Effector memory CD8-positive, alpha-beta T cell (primary cell): Measurements from ENCODE around the gene INPP5B.

Experiments
- ATAC-seq: fragments of 150-1000 bp; cut with Tn5 transposase; replicated peaks from 2 replicates; pipeline ENCODE4 v1.10.0; 2021; ENCODE audit warnings: mild to moderate bottlenecking, moderate library complexity
- DNase-seq, 3 experiments: peaks; one replicate each; pipeline ENCODE4 v3.0.0; 2021
- H3K27ac Mint-ChIP-seq, 2 donors: one replicate each; pipeline ENCODE4 v1.8.0; 2022; ENCODE audit warnings: mild to moderate bottlenecking in 2 of 2, mixed read lengths in 2 of 2, moderate library complexity in 2 of 2
- H3K27me3 Mint-ChIP-seq, 2 donors: one replicate each; pipeline ENCODE4 v1.8.0; 2022; ENCODE audit warnings: mixed read lengths in 2 of 2
- H3K36me3 Mint-ChIP-seq: one replicate; pipeline ENCODE4 v1.8.0; 2022; ENCODE audit warnings: mild to moderate bottlenecking, moderate library complexity, mixed read lengths; ENCODE audit not compliant: insufficient read depth
- H3K4me1 Mint-ChIP-seq, 2 donors: one replicate each; pipeline ENCODE4 v1.8.0; 2022; ENCODE audit warnings: low read depth in 2 of 2, mixed read lengths in 2 of 2
- H3K4me3 Mint-ChIP-seq, 2 donors: one replicate each; pipeline ENCODE4 v1.8.0; 2022; ENCODE audit warnings: mild to moderate bottlenecking in 2 of 2, mixed read lengths in 2 of 2, moderate library complexity in 2 of 2
- H3K9me3 Mint-ChIP-seq, 2 donors: one replicate each; pipeline ENCODE4 v1.8.0; 2022; ENCODE audit warnings: mixed read lengths in 2 of 2

Gene INPP5B

GRCh38 chr1:37846647-37847339, 100.1 kb downstream of the INPP5B start:
- Mint-ChIP-seq H3K9me3 (no peaks in the 10 kb centered on the region), H3K4me1 (peaks cover 12 to 49% of the 10 kb centered on the region in 2 donors), H3K27me3 (no peaks in the 10 kb centered on the region), H3K36me3 (peaks cover 10% of the 10 kb centered on the region), H3K27ac (peak overlapping the region; percentile 46 to 83), H3K4me3 (peak overlapping the region in 1 of 2 donors; percentile 37)
- ATAC-seq, result no peak
- DNase-seq, result no peak

GRCh38 chr1:37845786-37846185, 101.1 kb downstream of the INPP5B start:
- no peak for ATAC-seq
- peaks cover 13% of the 10 kb centered on the region for H3K36me3 Mint-ChIP-seq
- H3K27me3 Mint-ChIP-seq, result no peaks in the 10 kb centered on the region
- H3K4me1 Mint-ChIP-seq, result peaks cover 12 to 49% of the 10 kb centered on the region in 2 donors
- DNase-seq, result no peak
- H3K27ac Mint-ChIP-seq, result peak overlapping the region in 1 of 2 donors; percentile 83
- H3K9me3 Mint-ChIP-seq, result no peaks in the 10 kb centered on the region
- H3K4me3 Mint-ChIP-seq, result no peak overlapping the region

- H3K27ac Mint-ChIP-seq, result peak overlapping the region; percentile 3 to 83
- DNase-seq (no peak), ATAC-seq (no peak)
- no peaks in the 10 kb centered on the region for H3K27me3 Mint-ChIP-seq
- H3K36me3 Mint-ChIP-seq, result peaks cover 19% of the 10 kb centered on the region
- no peaks in the 10 kb centered on the region for H3K9me3 Mint-ChIP-seq
- H3K4me3 Mint-ChIP-seq, result no peak overlapping the region
- peaks cover 12 to 49% of the 10 kb centered on the region in 2 donors for H3K4me1 Mint-ChIP-seq
These were observed 101.7 kb downstream of the INPP5B start for GRCh38 chr1:37845049-37845646.

GRCh38 chr1:37844536-37844935, 102.3 kb downstream of the INPP5B start:
- Mint-ChIP-seq H3K9me3 (no peaks in the 10 kb centered on the region), H3K4me3 (no peak overlapping the region), H3K4me1 (peaks cover 12 to 49% of the 10 kb centered on the region in 2 donors), H3K36me3 (peaks cover 25% of the 10 kb centered on the region), H3K27ac (peak overlapping the region in 1 of 2 donors; percentile 3), H3K27me3 (no peaks in the 10 kb centered on the region)
- ATAC-seq (no peak), DNase-seq (no peak)

- Mint-ChIP-seq H3K27ac (no peak overlapping the region), H3K9me3 (no peaks in the 10 kb centered on the region), H3K4me1 (peaks cover 8 to 38% of the 10 kb centered on the region in 2 donors), H3K36me3 (peaks cover 33% of the 10 kb centered on the region), H3K27me3 (no peaks in the 10 kb centered on the region), H3K4me3 (no peak overlapping the region)
- ATAC-seq (no peak), DNase-seq (no peak)
These were observed 105.2 kb downstream of the INPP5B start for GRCh38 chr1:37841652-37842051.

- Mint-ChIP-seq H3K4me3 (no peak overlapping the region), H3K27ac (peak overlapping the region in 1 of 2 donors; percentile 26), H3K4me1 (peaks cover 5 to 31% of the 10 kb centered on the region in 2 donors), H3K27me3 (no peaks in the 10 kb centered on the region), H3K36me3 (peaks cover 37% of the 10 kb centered on the region), H3K9me3 (no peaks in the 10 kb centered on the region)
- no peak for ATAC-seq
- DNase-seq, result no peak
These were observed 106.1 kb downstream of the INPP5B start for GRCh38 chr1:37840711-37841110.

- Mint-ChIP-seq H3K27me3 (no peaks in the 10 kb centered on the region), H3K9me3 (no peaks in the 10 kb centered on the region), H3K4me3 (no peak overlapping the region), H3K4me1 (peaks cover 5 to 21% of the 10 kb centered on the region in 2 donors), H3K27ac (peak overlapping the region in 1 of 2 donors; percentile 26), H3K36me3 (peaks cover 43% of the 10 kb centered on the region)
- DNase-seq (no peak), ATAC-seq (no peak)
These were observed 107.2 kb downstream of the INPP5B start for GRCh38 chr1:37839676-37840075.

- H3K36me3 Mint-ChIP-seq, result peaks cover 64% of the 10 kb centered on the region
- ATAC-seq (no peak), DNase-seq (no peak)
- no peaks in the 10 kb centered on the region for H3K9me3 Mint-ChIP-seq
- no peak overlapping the region for H3K4me3 Mint-ChIP-seq
- no peak overlapping the region for H3K27ac Mint-ChIP-seq
- peaks cover 0 to 3% of the 10 kb centered on the region in 2 donors for H3K4me1 Mint-ChIP-seq
- H3K27me3 Mint-ChIP-seq, result no peaks in the 10 kb centered on the region
These were observed 110.1 kb downstream of the INPP5B start for GRCh38 chr1:37836788-37837187.

- Mint-ChIP-seq H3K9me3 (no peaks in the 10 kb centered on the region), H3K36me3 (peaks cover 60% of the 10 kb centered on the region), H3K27me3 (no peaks in the 10 kb centered on the region), H3K4me3 (no peak overlapping the region), H3K4me1 (peaks cover 0 to 2% of the 10 kb centered on the region in 2 donors), H3K27ac (no peak overlapping the region)
- DNase-seq (no peak), ATAC-seq (no peak)
These were observed 115.0 kb downstream of the INPP5B start for GRCh38 chr1:37831809-37832208.

GRCh38 chr1:37831109-37831508, 115.7 kb downstream of the INPP5B start:
- no peaks in the 10 kb centered on the region for H3K9me3 Mint-ChIP-seq
- no peak overlapping the region for H3K4me3 Mint-ChIP-seq
- no peak overlapping the region for H3K27ac Mint-ChIP-seq
- no peaks in the 10 kb centered on the region for H3K27me3 Mint-ChIP-seq
- peaks cover 0 to 2% of the 10 kb centered on the region in 2 donors for H3K4me1 Mint-ChIP-seq
- ATAC-seq, result no peak
- H3K36me3 Mint-ChIP-seq, result peaks cover 60% of the 10 kb centered on the region
- no peak for DNase-seq

GRCh38 chr1:37828410-37829074, 118.3 kb downstream of the INPP5B start:
- no peaks in the 10 kb centered on the region for H3K9me3 Mint-ChIP-seq
- DNase-seq, result no peak
- ATAC-seq, result no peak
- no peaks in the 10 kb centered on the region for H3K27me3 Mint-ChIP-seq
- H3K36me3 Mint-ChIP-seq, result peaks cover 46% of the 10 kb centered on the region
- peak overlapping the region in 1 of 2 donors; percentile 62 for H3K27ac Mint-ChIP-seq
- H3K4me1 Mint-ChIP-seq, result peaks cover 2 to 6% of the 10 kb centered on the region in 2 donors
- no peak overlapping the region for H3K4me3 Mint-ChIP-seq

- Mint-ChIP-seq H3K27me3 (no peaks in the 10 kb centered on the region), H3K9me3 (no peaks in the 10 kb centered on the region), H3K36me3 (peaks cover 50% of the 10 kb centered on the region), H3K4me3 (no peak overlapping the region), H3K4me1 (peaks cover 3 to 6% of the 10 kb centered on the region in 2 donors), H3K27ac (peak overlapping the region; percentile 44 to 78)
- DNase-seq (no peak), ATAC-seq (no peak)
These were observed 121.3 kb downstream of the INPP5B start for GRCh38 chr1:37825506-37825905.

- no peaks in the 10 kb centered on the region for H3K9me3 Mint-ChIP-seq
- no peak for ATAC-seq
- no peak overlapping the region for H3K4me3 Mint-ChIP-seq
- H3K36me3 Mint-ChIP-seq, result peaks cover 43% of the 10 kb centered on the region
- no peaks in the 10 kb centered on the region for H3K27me3 Mint-ChIP-seq
- no peak overlapping the region for H3K27ac Mint-ChIP-seq
- H3K4me1 Mint-ChIP-seq, result peaks cover 3 to 6% of the 10 kb centered on the region in 2 donors
- DNase-seq, result no peak
These were observed 122.9 kb downstream of the INPP5B start for GRCh38 chr1:37824001-37824400.
